GM12878 (cell line): ENCODE measurements around the gene CSMD2. TPM values are rescaled to one million over a fixed set of nuclear protein-coding genes. Genes with fewer than 3 reads are reported as not detected.

Experiments
- ATAC-seq: fragments of 200-7000 bp; cut with Tn5 transposase; 3 replicates; pipeline ENCODE4 v1.9.1; 2020; ENCODE audit warnings: mild to moderate bottlenecking, moderate library complexity
- BruUV-seq: library from RNA; stranded (reverse); fragments of 400-500 nt; replicated peaks from 2 replicates; lab custom pipeline; 2021; lab: Mats Ljungman, UMichigan
- CTCF ChIA-PET: fragments of 300-600 bp; sonication (Branson Sonifier 250); formaldehyde crosslinking; extraction: SDS; loops from one replicate; lab custom pipeline; 2021; ENCODE audit warnings: inconsistent platforms; lab: Yijun Ruan, JAX
- POLR2A ChIA-PET: fragments of 350-600 bp; formaldehyde crosslinking; extraction: SDS; loops from one replicate; lab custom pipeline; 2021; ENCODE audit warnings: inconsistent platforms; lab: Charles Lee
- RAD21 ChIA-PET: fragments of 300-600 bp; sonication (Branson Sonifier 250); formaldehyde crosslinking; loops from one replicate; lab custom pipeline; 2023; ENCODE audit warnings: antibody characterized with exemption; ENCODE audit not compliant: unreplicated experiment; lab: Charles Lee
- SMC1A ChIA-PET: fragments of 300-600 bp; sonication (Branson Sonifier 250); formaldehyde crosslinking; loops from one replicate; lab custom pipeline; 2023; ENCODE audit not compliant: unreplicated experiment, uncharacterized antibody; lab: Charles Lee
- DNase-seq: peaks from one replicate; pipeline ENCODE4 v3.0.0-alpha.2; 2011; ENCODE audit warnings: low read depth, low spot score
- FAIRE-seq: peaks from 3 replicates; lab custom pipeline; 2011; peaks lifted over from hg19 to GRCh38; lab: Jason Lieb, UNC
- H2AFZ ChIP-seq: 2 replicates; pipeline ENCODE4 v1.6.0; 2011; ENCODE audit warnings: low read depth, low read length, control low read depth; ENCODE audit not compliant: control insufficient read depth
- H3K27ac ChIP-seq: 2 replicates; pipeline ENCODE4 v1.5.1; 2011; ENCODE audit warnings: control low read depth; ENCODE audit not compliant: control insufficient read depth, insufficient read depth
- H3K27me3 ChIP-seq, 2 experiments: replicated peaks in 1 of 2; 2 replicates each; pipeline versions ENCODE4 v1.6.0 to v1.6.1; 2011; ENCODE audit warnings: low read length in 1 of 2; ENCODE audit not compliant: control insufficient read depth in 2 of 2, insufficient read depth in 2 of 2
- H3K36me3 ChIP-seq, 2 experiments: 2 replicates each; pipeline ENCODE4 v1.5.1; 2011; ENCODE audit warnings: low read length in 1 of 2; ENCODE audit not compliant: control insufficient read depth in 2 of 2, insufficient read depth in 2 of 2
- H3K4me1 ChIP-seq: 2 replicates; pipeline ENCODE4 v1.6.1; 2011; ENCODE audit warnings: mild to moderate bottlenecking, low read length, moderate library complexity, mixed read lengths; ENCODE audit not compliant: control insufficient read depth, insufficient read depth
- H3K4me2 ChIP-seq: 2 replicates; pipeline ENCODE4 v1.6.0; 2011; ENCODE audit warnings: control low read depth; ENCODE audit not compliant: control insufficient read depth, insufficient read depth
- H3K4me3 ChIP-seq: fragments of 200-600 bp; sonication (generic); 2 replicates; pipeline ENCODE4 v1.5.1; 2016
- H3K79me2 ChIP-seq: 2 replicates; pipeline ENCODE4 v1.6.0; 2011; ENCODE audit warnings: low read length; ENCODE audit not compliant: control insufficient read depth, insufficient read depth
- H3K9ac ChIP-seq: 2 replicates; pipeline ENCODE4 v1.8.0; 2011; ENCODE audit warnings: low read length, control low read depth, mixed read lengths; ENCODE audit not compliant: control insufficient read depth, insufficient read depth
- H3K9me3 ChIP-seq: replicated peaks from 3 replicates; pipeline ENCODE4 v1.5.1; 2011; ENCODE audit warnings: mild to moderate bottlenecking, low read length; ENCODE audit not compliant: control insufficient read depth, insufficient read depth
- H4K20me1 ChIP-seq: 2 replicates; pipeline ENCODE4 v1.6.0; 2011; ENCODE audit not compliant: control insufficient read depth, insufficient read depth
- BHLHE40 ChIP-seq, 2 experiments: fragments of 450-650 bp in 1 of 2; IDR thresholded peaks; 2 replicates each; pipeline ENCODE4 v1.6.1; 2011 to 2017; ENCODE audit warnings: low read depth in 2 of 2, borderline replicate concordance in 1 of 2, improper control_type of control experiment in 1 of 2, low read length in 1 of 2, mild to moderate bottlenecking in 1 of 2
- CBFB ChIP-seq: IDR thresholded peaks from 2 replicates; pipeline ENCODE4 v1.6.1; 2016; ENCODE audit warnings: antibody characterized with exemption, low read depth
- DPF2 ChIP-seq: fragments of 450-650 bp; IDR thresholded peaks from 2 replicates; pipeline ENCODE4 v1.6.1; 2017; ENCODE audit warnings: mild to moderate bottlenecking
- EED ChIP-seq: sonication (generic); IDR thresholded peaks from 2 replicates; pipeline ENCODE4 v1.6.1; 2016; ENCODE audit warnings: antibody characterized with exemption, low read depth
- IRF5 ChIP-seq: fragments of 450-650 bp; IDR thresholded peaks from 2 replicates; pipeline ENCODE4 v1.6.1; 2017; ENCODE audit warnings: borderline replicate concordance
- MEF2A ChIP-seq: IDR thresholded peaks from 2 replicates; pipeline ENCODE4 v1.6.1; 2011; ENCODE audit warnings: low read depth, mild to moderate bottlenecking, low read length, moderate library complexity; ENCODE audit not compliant: insufficient read depth
- MEF2B ChIP-seq: fragments of 450-650 bp; IDR thresholded peaks from 2 replicates; pipeline ENCODE4 v1.6.1; 2018; ENCODE audit warnings: mild to moderate bottlenecking, moderate library complexity; ENCODE audit not compliant: partially characterized antibody, poor library complexity, severe bottlenecking
- MTA3 ChIP-seq: IDR thresholded peaks from 2 replicates; pipeline ENCODE4 v1.6.1; 2012; ENCODE audit warnings: low read length, inconsistent platforms, borderline replicate concordance
- MYC ChIP-seq: IDR thresholded peaks from 2 replicates; pipeline ENCODE4 v1.6.1; 2011; ENCODE audit warnings: mild to moderate bottlenecking, low read length, moderate library complexity, inconsistent platforms; ENCODE audit not compliant: insufficient read depth, insufficient replicate concordance, insufficient read length, severe bottlenecking
- PBX3 ChIP-seq: IDR thresholded peaks from 2 replicates; pipeline ENCODE4 v1.6.1; 2011; ENCODE audit warnings: mild to moderate bottlenecking, low read depth, low read length, moderate library complexity; ENCODE audit not compliant: insufficient replicate concordance
- RFX5 ChIP-seq: IDR thresholded peaks from 2 replicates; pipeline ENCODE4 v1.6.1; 2011; ENCODE audit warnings: low read depth, low read length, improper control_type of control experiment
- USF1 ChIP-seq: IDR thresholded peaks from 2 replicates; pipeline ENCODE4 v1.6.1; 2011; ENCODE audit warnings: borderline replicate concordance, low read depth, mild to moderate bottlenecking, moderate library complexity, mixed read lengths, low read length; ENCODE audit not compliant: insufficient read depth; ENCODE audit errors: extremely low read length
- YBX1 ChIP-seq: fragments of 450-650 bp; IDR thresholded peaks from 2 replicates; pipeline ENCODE4 v1.6.1; 2016; ENCODE audit warnings: antibody characterized with exemption
- ZNF217 ChIP-seq: fragments of 450-650 bp; IDR thresholded peaks from 2 replicates; pipeline ENCODE4 v1.6.1; 2017; ENCODE audit warnings: antibody characterized with exemption, mild to moderate bottlenecking
- WGBS: methylation state at CpG from one replicate; pipeline ENCODE4 v1.1.6; 2016; ENCODE audit warnings: low lambda C conversion rate; ENCODE audit not compliant: insufficient replicate concordance, insufficient coverage; ENCODE audit errors: missing lambda C conversion rate; 5-methylcytosine and 5-hydroxymethylcytosine counted together
- in situ Hi-C: fragments of 300-500 bp; cut with MboI; formaldehyde crosslinking; loops from 9 replicates; pipeline ENCODE4 v1.14.3; 2018; ENCODE audit warnings: mixed read lengths
- intact Hi-C: fragments of 100-400 bp; cut with micrococcal nuclease; formaldehyde crosslinking; loops from one replicate; pipeline ENCODE4 v1.14.2; 2022; ENCODE audit not compliant: unreplicated experiment
- polyA plus RNA-seq, 11 experiments: library from polyadenylated mRNA; depleted of rRNA in 4 of 11; unstranded in 6 of 11; stranded (reverse) in 5 of 11; fragments of >200 nt; fragmentation: Nextera tagmentation in 4 of 11; fragmentation: Illumina TruSeq in 1 of 11; extraction: Ambion mirVana in 4 of 11; extraction: Trizol in 1 of 11; gene quantifications; 1 replicate in 1 of 11; 2 replicates in 10 of 11; pipeline versions ENCODE4 v1.2.1 to v1.2.3, GENCODE V29; 2011 to 2016; ENCODE audit warnings: inconsistent platforms in 2 of 11, missing spikeins in 2 of 11, low read depth in 1 of 11
- total RNA-seq, 4 experiments: library from RNA; depleted of rRNA in 3 of 4; stranded (reverse); fragments of >200 nt in 3 of 4; fragmentation: Illumina TruSeq in 1 of 4; extraction: Trizol in 1 of 4; gene quantifications; 2 replicates each; pipeline versions ENCODE4 v1.2.1 to v1.2.3, GENCODE V29; 2013 to 2021
- TF ChIP-seq, protein P1 (sequence below): fragments of 150-350 bp; IDR thresholded peaks from 2 replicates; pipeline ENCODE4 v1.6.1; 2016; ENCODE audit warnings: low read depth, low read length

The CSMD2 gene
- total and polyA plus RNA-seq, 10 of the 15 experiments (the other 5 are each of a cell fraction or from before 2014, with no cell fraction given): under 0.01 TPM; not detected in 9

GRCh38 chr1:34054920-34055319 lies 110.1 kb downstream of the CSMD2 start:
- CTCF ChIA-PET: no interaction called here

More at GRCh38 chr1:34054920-34055319, 110.1 kb downstream of the CSMD2 start:
- Histone ChIP-seq H4K20me1 (no peaks in the 10 kb centered on the region), H3K79me2 (no peaks in the 10 kb centered on the region), H3K27me3 (no peaks in the 10 kb centered on the region), H3K9ac (no peak overlapping the region), H3K9me3 (no peaks in the 10 kb centered on the region), H3K4me3 (no peak overlapping the region), H3K36me3 (no peaks in the 10 kb centered on the region), H3K4me1 (no peaks in the 10 kb centered on the region), H2AFZ (no peak overlapping the region), H3K27ac (no peak overlapping the region), H3K4me2 (no peak overlapping the region)
- in situ Hi-C loops: no loop called here
- ChIA-PET SMC1A (no interaction called here), POLR2A (no interaction called here), RAD21 (no interaction called here)
- FAIRE-seq (no peak), ATAC-seq (no peak), DNase-seq (no peak)
- no peak for TF ChIP-seq MEF2A
- no peak for TF ChIP-seq PBX3
- no peak for TF ChIP-seq BHLHE40 (IDR thresholded peaks at IDR 0.05; ENCODE audit: borderline replicate concordance in 1 of 2, low read depth in 2 of 2, low read length in 1 of 2)
- no peak for TF ChIP-seq USF1
- TF ChIP-seq, protein P1, sequence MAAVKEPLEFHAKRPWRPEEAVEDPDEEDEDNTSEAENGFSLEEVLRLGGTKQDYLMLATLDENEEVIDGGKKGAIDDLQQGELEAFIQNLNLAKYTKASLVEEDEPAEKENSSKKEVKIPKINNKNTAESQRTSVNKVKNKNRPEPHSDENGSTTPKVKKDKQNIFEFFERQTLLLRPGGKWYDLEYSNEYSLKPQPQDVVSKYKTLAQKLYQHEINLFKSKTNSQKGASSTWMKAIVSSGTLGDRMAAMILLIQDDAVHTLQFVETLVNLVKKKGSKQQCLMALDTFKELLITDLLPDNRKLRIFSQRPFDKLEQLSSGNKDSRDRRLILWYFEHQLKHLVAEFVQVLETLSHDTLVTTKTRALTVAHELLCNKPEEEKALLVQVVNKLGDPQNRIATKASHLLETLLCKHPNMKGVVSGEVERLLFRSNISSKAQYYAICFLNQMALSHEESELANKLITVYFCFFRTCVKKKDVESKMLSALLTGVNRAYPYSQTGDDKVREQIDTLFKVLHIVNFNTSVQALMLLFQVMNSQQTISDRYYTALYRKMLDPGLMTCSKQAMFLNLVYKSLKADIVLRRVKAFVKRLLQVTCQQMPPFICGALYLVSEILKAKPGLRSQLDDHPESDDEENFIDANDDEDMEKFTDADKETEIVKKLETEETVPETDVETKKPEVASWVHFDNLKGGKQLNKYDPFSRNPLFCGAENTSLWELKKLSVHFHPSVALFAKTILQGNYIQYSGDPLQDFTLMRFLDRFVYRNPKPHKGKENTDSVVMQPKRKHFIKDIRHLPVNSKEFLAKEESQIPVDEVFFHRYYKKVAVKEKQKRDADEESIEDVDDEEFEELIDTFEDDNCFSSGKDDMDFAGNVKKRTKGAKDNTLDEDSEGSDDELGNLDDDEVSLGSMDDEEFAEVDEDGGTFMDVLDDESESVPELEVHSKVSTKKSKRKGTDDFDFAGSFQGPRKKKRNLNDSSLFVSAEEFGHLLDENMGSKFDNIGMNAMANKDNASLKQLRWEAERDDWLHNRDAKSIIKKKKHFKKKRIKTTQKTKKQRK: no peak
- no peak for TF ChIP-seq YBX1
- no peak for TF ChIP-seq CBFB
- no peak for TF ChIP-seq MYC
- TF ChIP-seq MTA3: no peak
- TF ChIP-seq MEF2B: no peak
- TF ChIP-seq EED: no peak
- TF ChIP-seq DPF2: no peak
- no peak for TF ChIP-seq IRF5
- no peak for TF ChIP-seq ZNF217
- TF ChIP-seq RFX5: no peak
- BruUV-seq: no TSS peak
- intact Hi-C loops: no loop called here
- 0% methylated on average over 1 of the region's 1 CpG for WGBS
